ENCODE results near the gene LRRIQ4.

DNA sequence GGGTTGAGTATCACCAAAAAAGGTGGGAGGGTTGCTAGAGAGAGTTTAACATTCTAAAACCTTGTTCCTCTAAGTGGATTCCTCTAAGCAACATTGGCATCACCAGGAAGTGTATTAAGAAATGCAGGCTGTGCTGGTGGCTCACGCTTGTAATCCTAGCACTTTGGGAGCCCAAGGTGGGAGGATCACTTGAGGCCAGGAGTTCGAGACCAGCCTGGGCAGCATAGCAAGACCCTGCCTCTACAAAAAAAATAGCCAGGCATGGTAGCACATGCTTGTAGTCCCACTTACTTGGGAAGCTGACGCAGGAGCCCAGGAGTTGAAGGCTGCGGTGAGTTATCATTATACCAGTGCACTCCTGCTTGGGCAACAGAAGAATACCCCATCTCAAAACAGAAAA is 34.8 kb upstream of the LRRIQ4 start:
- TF ChIP-seq TAF1 (IDR thresholded peaks at IDR 0.05; ENCODE audit: borderline replicate concordance, low read depth, low read length) (no peak), POLR2A (IDR thresholded peaks at IDR 0.05; ENCODE audit: low read depth, low read length) (no peak)
